Hindlimb muscle (tissue), 1 donor: ENCODE data around the gene RIMOC1. TPM values are rescaled to one million over a fixed set of nuclear protein-coding genes. Genes with fewer than 3 reads are reported as not detected.
"Not testable (repeated sequence)": the region's sequence is repeated elsewhere in the genome, so short reads cannot be mapped to it uniquely, and the experiment has no call there.

ENCODE experiments used
- DNase-seq: peaks from one replicate; pipeline ENCODE4 v3.0.0-alpha.2; 2013
- polyA plus RNA-seq: library from polyadenylated mRNA; unstranded; fragments of 120-200 nt; gene quantifications from one replicate; pipeline ENCODE4 v1.2.1, GENCODE V29; 2013; ENCODE audit not compliant: insufficient read length

RIMOC1 gene
- polyA plus RNA-seq, 1 donor: 14.2 TPM

GRCh38 chr5:41891066-41891707, 13.0 kb upstream of the RIMOC1 start:
- no peak for DNase-seq

DNA sequence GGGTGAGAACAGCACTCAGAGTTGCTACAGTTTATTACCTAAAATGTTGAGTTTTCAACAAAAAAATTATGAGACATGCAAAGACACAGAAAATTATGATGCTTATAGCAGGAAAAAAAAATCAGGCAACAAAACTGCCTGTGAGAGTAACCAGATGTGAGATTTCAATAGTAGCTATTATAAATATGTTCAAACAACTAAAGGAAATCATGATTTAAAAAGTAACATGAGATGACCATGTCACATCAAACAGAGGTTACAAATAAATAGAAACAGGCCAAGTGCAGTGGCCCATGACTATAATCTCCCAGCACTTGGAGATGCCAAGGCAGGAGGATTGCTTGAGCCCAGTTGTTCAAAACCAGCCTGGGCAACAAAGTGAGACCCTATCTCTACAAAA, 12.1 kb upstream of the RIMOC1 start:
- no peak for DNase-seq

DNA sequence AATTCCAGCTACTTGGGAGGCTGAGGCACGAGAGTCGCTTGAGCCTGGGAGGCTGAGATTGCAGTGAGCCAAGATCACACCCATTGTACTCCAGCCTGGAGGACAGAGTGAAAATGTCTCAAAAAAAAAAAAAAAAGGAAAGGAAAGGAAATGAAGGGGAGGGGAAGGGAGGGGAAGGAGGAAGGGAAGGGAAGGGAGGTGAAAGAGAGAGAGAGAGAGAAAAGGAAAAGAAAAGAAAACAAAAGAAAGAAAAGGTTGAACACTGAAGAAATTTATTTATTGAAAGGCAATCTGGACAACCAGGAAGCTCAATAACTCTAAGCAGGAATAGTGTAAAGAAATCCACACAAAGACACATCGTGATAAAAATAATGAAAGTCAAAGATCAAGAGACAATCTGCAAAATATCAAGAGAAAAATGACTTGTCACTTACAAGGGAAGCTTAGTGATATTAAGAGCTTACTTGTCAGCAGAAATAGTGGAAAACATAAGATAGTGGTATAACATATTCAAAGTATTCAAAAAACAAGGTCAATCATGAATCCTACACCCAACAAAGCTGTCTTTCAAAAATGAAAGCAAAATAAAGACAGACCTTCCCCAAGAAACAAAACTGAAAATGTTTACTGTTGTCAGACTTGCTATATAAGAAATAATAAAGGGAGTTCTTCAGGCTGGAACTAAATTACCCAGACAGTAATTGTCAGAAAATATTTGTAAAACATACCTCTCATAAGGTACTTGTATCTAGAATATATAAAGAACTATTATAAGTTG, 10.9 kb upstream of the RIMOC1 start:
- no peak for DNase-seq

DNA sequence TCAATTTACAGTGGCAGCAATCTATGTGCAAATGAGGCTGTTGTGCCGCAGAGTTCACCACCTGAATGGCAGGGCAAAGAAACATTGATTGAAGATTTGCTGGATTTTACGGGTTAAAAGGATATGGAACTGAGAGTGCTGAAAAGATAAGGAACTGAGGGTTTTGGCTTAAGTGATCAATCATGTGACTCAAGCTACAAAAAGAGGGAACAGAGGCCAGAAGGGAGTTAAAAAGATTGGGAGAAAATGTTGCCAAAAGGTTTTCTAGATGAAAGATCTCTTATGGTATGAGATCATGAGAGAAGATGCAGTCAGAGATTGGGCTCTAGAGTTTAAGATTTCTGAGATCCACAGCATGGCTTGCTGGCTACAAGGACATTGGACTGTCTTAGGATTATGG, 7.9 kb upstream of the RIMOC1 start:
- DNase-seq: no peak

- DNase-seq: no peak
Measured at GRCh38 chr5:41903382-41903891, 707 bp upstream of the RIMOC1 start.

- no peak for DNase-seq
Measured at GRCh38 chr5:41906151-41906550, 2.0 kb downstream of the RIMOC1 start.

GRCh38 chr5:41908374-41909079, 4.4 kb downstream of the RIMOC1 start:
- no peak for DNase-seq

DNA sequence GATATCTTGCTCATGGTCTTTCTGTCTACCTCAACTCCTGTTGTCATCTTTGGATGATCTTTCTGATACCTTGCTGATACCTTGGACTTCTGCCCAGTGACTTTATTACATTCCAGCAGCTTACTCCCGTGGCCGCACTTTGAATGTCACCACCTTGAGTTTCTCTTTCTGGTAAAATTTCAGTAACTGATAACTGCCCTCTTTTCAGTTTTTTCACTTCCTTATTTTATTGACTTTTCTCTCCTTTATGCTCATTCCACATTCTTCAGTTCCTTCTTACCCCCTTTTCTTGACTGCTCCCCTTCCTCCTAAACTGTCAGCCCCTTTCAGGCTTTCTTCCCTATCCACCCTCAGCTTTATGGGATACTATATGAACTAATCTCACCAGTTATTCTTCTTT, 14.0 kb downstream of the RIMOC1 start:
- DNase-seq: no peak

- no peak for DNase-seq
Measured at GRCh38 chr5:41921166-41921565, 17.0 kb downstream of the RIMOC1 start.

DNA sequence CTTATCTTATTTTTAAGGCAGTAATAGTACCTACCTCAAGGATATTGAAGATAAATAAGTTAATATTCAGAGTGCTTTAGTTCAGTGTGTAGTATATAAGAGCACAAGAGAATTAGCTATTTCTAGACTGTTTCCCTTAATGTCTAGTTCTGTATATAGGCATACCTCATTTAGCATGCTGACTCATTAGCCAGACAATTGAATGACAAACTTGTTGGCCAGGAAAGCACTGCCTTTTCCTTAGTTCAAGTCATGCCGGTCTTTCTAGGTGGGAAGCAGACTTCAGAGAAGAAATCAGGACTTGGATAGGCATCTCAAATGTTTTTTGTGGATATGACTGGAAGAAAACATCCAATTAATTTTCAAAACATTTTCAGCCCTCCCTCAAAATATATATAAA, 17.7 kb downstream of the RIMOC1 start:
- no peak for DNase-seq

DNA sequence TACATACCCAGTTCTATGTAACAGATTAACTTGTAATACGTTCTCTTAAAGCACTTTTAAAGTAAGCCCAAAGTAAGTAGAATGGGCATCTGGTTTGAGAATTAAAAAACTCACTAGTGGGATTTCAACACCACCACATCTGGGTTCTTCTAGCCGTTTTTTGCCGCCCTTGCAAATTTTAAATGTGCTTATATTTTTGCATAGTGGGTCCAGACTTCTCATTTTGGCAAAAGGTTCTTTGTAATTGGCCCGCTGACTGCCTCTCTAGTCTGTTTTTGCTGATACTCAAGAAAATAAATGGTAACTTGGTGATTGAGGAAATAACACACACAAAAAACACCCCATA, 20.4 kb downstream of the RIMOC1 start:
- no peak for DNase-seq

DNA sequence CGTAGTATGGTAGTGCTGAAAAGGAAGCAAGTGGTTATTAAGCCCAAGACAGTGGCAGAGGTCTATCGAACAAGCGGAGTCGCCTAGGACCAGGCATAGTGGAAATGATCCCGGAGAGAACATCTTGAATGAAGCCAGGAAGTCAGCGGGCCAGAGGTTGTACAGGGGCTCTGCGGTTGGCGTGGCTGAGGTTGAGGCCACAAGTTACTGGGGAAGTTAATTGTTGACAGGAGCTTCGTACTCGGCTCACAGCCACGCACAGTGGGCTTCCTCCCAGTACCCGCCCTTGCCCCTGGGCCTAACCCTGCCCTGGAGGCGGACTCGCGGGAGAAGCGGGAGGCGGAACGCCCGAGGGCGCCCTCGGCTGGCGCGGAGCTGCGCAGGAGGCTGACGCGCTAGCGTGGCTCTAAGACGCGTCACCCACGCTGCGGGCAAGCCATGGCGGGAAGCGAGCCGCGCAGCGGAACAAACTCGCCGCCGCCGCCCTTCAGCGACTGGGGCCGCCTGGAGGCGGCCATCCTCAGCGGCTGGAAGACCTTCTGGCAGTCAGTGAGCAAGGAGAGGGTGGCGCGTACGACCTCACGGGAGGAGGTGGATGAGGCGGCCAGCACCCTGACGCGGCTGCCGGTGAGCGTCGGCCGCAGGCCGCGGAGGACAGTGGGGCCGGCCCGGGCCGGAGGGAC, 20.9 kb downstream of the RIMOC1 start, which contains the start of gene FBXO4:
FBXO4 (plus strand) TSS at position 410 of the 683 bp plus-strand sequence; CDS start at position 439, 29 bp downstream.
- DNase-seq: peak; percentile 87

- DNase-seq: peak; percentile 48
Measured at GRCh38 chr5:41925555-41925951, 21.4 kb downstream of the RIMOC1 start.

DNA sequence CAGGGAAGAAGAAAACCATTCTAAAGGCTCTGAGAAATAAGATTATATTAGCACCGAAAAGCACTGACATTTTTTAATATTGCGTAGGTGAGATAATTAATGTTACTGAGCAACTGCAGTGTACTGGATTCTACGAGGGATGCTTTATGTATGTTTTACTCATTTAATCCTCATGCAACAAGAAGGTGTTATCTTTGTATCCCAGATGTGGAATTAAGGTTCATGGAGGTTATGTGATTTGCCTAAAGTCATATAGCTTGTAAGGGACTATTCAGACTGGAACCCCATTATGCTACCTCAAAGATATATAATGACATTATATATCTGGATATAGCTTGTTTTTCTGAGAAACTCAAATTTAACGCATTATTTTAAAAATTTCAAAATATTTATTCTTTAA, 23.5 kb downstream of the RIMOC1 start:
- DNase-seq: no peak

DNA sequence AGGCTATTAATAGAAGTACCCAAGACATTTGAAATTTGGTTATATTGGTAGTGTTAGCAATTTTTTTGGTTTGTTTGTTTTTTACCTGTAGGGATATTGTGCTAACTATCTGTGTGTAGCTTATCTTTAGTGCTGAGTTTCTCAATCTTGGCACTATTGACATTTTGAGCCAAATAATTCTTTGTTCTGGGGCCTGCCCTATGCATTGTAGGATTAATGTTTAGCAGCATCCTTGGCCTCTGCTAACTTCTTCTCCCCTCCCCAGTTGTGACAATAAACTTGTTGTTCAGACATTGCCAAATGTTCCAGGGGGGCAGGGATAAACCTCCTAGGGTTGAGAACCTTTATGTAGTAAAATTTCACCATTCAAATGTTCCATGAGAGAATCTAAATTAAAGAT, 24.9 kb downstream of the RIMOC1 start:
- DNase-seq: no peak

DNA sequence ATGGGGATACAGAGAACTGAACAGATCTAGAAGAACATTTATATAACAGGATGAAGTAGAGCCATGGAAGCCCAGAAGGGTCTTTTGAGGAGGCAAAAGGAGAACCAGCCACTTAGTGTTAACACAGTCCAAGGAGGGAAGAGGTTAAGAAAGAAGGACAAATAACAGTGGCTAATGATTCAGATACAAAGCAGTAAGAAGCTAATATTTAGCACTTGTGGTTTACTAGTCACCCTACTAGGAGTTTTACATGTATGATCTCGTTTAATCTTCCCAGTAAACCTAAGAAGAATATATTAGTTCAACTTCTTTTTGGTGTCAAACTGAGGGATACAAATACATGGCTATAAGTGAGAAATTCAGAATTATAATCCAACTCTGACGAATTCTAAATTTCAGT, 28.6 kb downstream of the RIMOC1 start:
- no peak for DNase-seq

DNA sequence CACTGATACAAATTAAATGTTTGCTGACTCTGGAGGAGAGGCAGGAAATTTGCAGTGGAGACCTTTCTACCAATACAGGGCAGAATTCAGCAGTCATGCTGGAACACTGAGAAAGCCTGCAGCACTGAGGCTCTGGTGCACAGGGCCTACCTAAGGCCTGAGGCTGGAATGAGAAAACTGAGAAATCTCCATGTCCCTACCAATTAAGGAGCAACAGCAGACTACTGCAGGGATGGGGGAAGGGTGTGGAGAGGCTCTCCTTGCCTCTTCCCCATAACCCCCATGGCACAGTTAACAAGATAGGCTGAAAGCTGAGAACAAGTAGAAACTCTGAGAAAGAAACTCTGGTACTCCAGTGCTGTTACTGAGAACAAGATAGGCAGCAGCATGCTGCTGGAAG, 31.4 kb downstream of the RIMOC1 start:
- DNase-seq: no peak

DNA sequence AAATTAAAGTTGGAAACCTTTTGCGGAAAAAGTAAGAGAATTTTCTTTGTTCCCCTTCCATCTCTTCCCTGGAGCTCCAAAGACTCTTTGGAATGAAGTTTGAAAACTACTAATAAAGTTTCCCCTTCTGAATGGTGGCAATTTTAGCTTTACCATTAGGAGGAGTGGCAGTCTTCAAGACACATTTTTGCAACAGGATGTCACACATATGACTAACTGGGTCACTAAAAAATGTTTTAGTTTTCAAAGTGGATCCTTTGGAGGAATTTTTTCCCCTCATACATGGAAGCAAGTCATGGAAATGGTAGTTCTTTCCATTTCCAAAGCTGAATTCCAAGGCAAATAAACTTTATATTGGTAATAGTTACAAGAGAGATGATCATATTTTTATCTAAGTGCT, 36.5 kb downstream of the RIMOC1 start:
- no peak for DNase-seq

DNA sequence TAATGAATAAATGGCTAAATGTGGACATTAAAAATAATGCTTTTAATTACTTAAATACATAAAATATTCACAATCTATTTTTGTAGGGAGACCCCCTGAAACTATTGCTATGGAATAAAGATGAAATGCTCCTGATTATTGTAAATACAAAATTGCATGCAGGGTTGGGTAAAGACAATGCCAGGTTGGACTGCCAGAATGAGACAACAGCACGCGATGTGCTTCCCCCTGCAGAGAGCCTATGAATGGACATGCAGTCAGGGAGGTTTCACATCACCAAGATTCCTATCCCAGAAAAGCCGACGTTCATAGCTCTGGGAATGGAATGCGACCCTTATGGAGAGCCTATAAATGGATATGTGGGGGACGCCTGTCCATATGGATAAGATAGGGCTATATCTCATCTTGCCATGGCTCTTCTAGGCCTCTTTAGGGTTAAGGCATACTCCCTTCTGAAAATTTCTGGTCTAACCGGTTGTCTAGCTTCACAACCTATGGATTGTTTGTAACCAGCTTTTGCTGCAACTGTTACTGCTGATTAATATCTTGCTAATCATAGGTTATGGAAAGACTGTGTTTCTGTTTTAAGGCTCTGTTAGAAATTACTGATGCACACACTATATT, 41.3 kb downstream of the RIMOC1 start:
- not testable (repeated sequence) for DNase-seq

DNA sequence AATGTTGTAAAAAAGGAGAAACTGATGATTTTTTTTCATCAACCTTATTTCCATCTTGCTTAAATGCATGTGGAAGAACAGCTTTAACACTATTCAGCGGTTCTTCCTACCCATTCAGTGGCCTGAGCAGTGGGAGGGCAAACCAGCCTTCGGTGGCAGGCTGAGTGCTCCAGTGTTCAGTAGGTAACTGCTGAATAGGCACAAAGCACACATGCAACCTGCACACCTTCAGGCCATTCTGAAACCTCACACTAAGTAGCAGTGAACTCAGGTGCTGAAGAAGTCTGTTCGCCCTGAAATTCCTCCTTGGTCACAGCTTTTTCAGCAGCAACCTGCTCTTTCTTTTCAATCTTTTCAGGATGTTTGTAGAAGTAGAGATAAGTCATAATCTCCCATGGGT, 47.1 kb downstream of the RIMOC1 start:
- no peak for DNase-seq
